GM23338 (cell line): Measurements from ENCODE around the gene SLC25A42. TPM values are rescaled to one million over a fixed set of nuclear protein-coding genes. Genes with fewer than 3 reads are reported as not detected.
"Not testable (repeated sequence)": the region's sequence is repeated elsewhere in the genome, so short reads cannot be mapped to it uniquely, and the experiment has no call there.

Experiments
- ATAC-seq: fragments of 200-7000 bp; cut with Tn5 transposase; 3 replicates; pipeline ENCODE4 v1.9.1; 2020
- DNase-seq: peaks from one replicate; pipeline ENCODE4 v3.0.0-alpha.2; 2015; ENCODE audit warnings: low spot score
- H2AFZ ChIP-seq: fragments of 200-600 bp; sonication (generic); 2 replicates; pipeline ENCODE4 v1.8.0; 2016; ENCODE audit warnings: antibody characterized with exemption, mild to moderate bottlenecking, moderate library complexity
- H3F3A ChIP-seq: fragments of 200-600 bp; sonication (generic); replicated peaks from 2 replicates; pipeline ENCODE4 v1.8.0; 2017; ENCODE audit warnings: antibody characterized with exemption, mixed run types, low read depth
- H3K27ac ChIP-seq: fragments of 200-600 bp; sonication (generic); 2 replicates; pipeline ENCODE4 v1.6.1; 2016; ENCODE audit warnings: low read depth
- H3K27me3 ChIP-seq: fragments of 200-600 bp; sonication (generic); 2 replicates; pipeline ENCODE4 v1.8.0; 2016; ENCODE audit warnings: mild to moderate bottlenecking, mixed run types, moderate library complexity; ENCODE audit not compliant: insufficient read depth
- H3K36me3 ChIP-seq: fragments of 200-600 bp; sonication (generic); 2 replicates; pipeline ENCODE4 v1.8.0; 2016; ENCODE audit warnings: mild to moderate bottlenecking; ENCODE audit not compliant: insufficient read depth
- H3K4me1 ChIP-seq: fragments of 200-600 bp; sonication (generic); 2 replicates; pipeline ENCODE4 v1.8.0; 2016; ENCODE audit warnings: mild to moderate bottlenecking, moderate library complexity; ENCODE audit not compliant: insufficient read depth
- H3K4me2 ChIP-seq: fragments of 200-600 bp; sonication (generic); 2 replicates; pipeline ENCODE4 v1.7.1; 2017; ENCODE audit warnings: mixed run types
- H3K4me3 ChIP-seq: fragments of 200-600 bp; sonication (generic); 2 replicates; pipeline ENCODE4 v1.6.1; 2016; ENCODE audit warnings: mixed run types
- H3K79me2 ChIP-seq: fragments of 200-600 bp; sonication (generic); replicated peaks from 2 replicates; pipeline ENCODE4 v1.8.0; 2017; ENCODE audit warnings: mild to moderate bottlenecking; ENCODE audit not compliant: insufficient read depth
- H3K9me2 ChIP-seq: fragments of 200-600 bp; sonication (generic); 2 replicates; pipeline ENCODE4 v1.8.0; 2017; ENCODE audit not compliant: insufficient read depth
- H4K20me1 ChIP-seq: fragments of 200-600 bp; sonication (generic); replicated peaks from 2 replicates; pipeline ENCODE4 v1.8.0; 2017; ENCODE audit warnings: mild to moderate bottlenecking; ENCODE audit not compliant: insufficient read depth
- H3K27ac Mint-ChIP-seq: 2 replicates; pipeline ENCODE4 v1.8.0; 2020; ENCODE audit warnings: inconsistent platforms, mild to moderate bottlenecking, moderate library complexity, mixed read lengths
- H3K27me3 Mint-ChIP-seq: 3 replicates; pipeline ENCODE4 v1.8.0; 2022; ENCODE audit warnings: low read depth, mild to moderate bottlenecking, moderate library complexity, mixed read lengths, inconsistent platforms; ENCODE audit not compliant: insufficient read depth, poor library complexity
- H3K36me3 Mint-ChIP-seq: 3 replicates; pipeline ENCODE4 v1.8.0; 2021; ENCODE audit warnings: low read depth, mild to moderate bottlenecking, inconsistent platforms, moderate library complexity, mixed read lengths
- H3K4me1 Mint-ChIP-seq: 3 replicates; pipeline ENCODE4 v1.8.0; 2020; ENCODE audit warnings: mild to moderate bottlenecking, inconsistent platforms, mixed read lengths
- H3K4me3 Mint-ChIP-seq: 3 replicates; pipeline ENCODE4 v1.8.0; 2021; ENCODE audit warnings: moderate library complexity, mild to moderate bottlenecking, inconsistent platforms, mixed read lengths
- H3K9me3 Mint-ChIP-seq: 3 replicates; pipeline ENCODE4 v1.8.0; 2020; ENCODE audit warnings: moderate library complexity, mild to moderate bottlenecking, inconsistent platforms, mixed read lengths
- CREB1 ChIP-seq: fragments of 250-450 bp; sonication (Bioruptor Pico); IDR thresholded peaks from 2 replicates; pipeline ENCODE4 v1.5.0; 2020; ENCODE audit warnings: low read depth, mild to moderate bottlenecking, moderate library complexity
- CTCF ChIP-seq, 2 experiments: fragments of 200-600 bp in 1 of 2; sonication (generic) in 1 of 2; conservative IDR thresholded peaks; 2 replicates each; pipeline versions ENCODE4 v1.5.1 to v1.6.1; 2016 to 2017; ENCODE audit warnings: antibody characterized with exemption in 2 of 2, low read depth in 2 of 2, mild to moderate bottlenecking in 2 of 2, moderate library complexity in 1 of 2
- ETS1 ChIP-seq: IDR thresholded peaks from 2 replicates; pipeline ENCODE4 v1.6.1; 2016; ENCODE audit warnings: antibody characterized with exemption
- EZH2 ChIP-seq: fragments of 200-600 bp; sonication (generic); IDR thresholded peaks from one replicate; pipeline ENCODE4 v1.8.0; 2017; ENCODE audit warnings: antibody characterized with exemption, mild to moderate bottlenecking, low read depth; ENCODE audit not compliant: unreplicated experiment
- EZH2phosphoT487 ChIP-seq: fragments of 200-600 bp; sonication (generic); IDR thresholded peaks from one replicate; pipeline ENCODE4 v1.8.1; 2018; ENCODE audit warnings: antibody characterized with exemption; ENCODE audit not compliant: unreplicated experiment
- JUNB ChIP-seq: IDR thresholded peaks from one replicate; pipeline ENCODE4 v1.6.1; 2016; ENCODE audit warnings: antibody characterized with exemption; ENCODE audit not compliant: unreplicated experiment
- NANOG ChIP-seq: IDR thresholded peaks from 2 replicates; pipeline ENCODE4 v1.6.1; 2016; ENCODE audit warnings: antibody characterized with exemption, borderline replicate concordance
- REST ChIP-seq: IDR thresholded peaks from one replicate; pipeline ENCODE4 v1.6.1; 2018; ENCODE audit warnings: antibody characterized with exemption; ENCODE audit not compliant: unreplicated experiment
- STAT1 ChIP-seq: IDR thresholded peaks from one replicate; pipeline ENCODE4 v1.6.1; 2016; ENCODE audit warnings: antibody characterized with exemption; ENCODE audit not compliant: unreplicated experiment
- ZNF114 ChIP-seq: fragments of 250-450 bp; sonication (Bioruptor Pico); IDR thresholded peaks from 2 replicates; pipeline ENCODE4 v1.5.0; 2020; ENCODE audit warnings: mild to moderate bottlenecking, moderate library complexity
- ZNF331 ChIP-seq: fragments of 250-450 bp; sonication (Bioruptor Pico); IDR thresholded peaks from 2 replicates; pipeline ENCODE4 v1.5.0; 2020; ENCODE audit warnings: low read depth, mild to moderate bottlenecking, moderate library complexity
- polyA plus RNA-seq: library from polyadenylated mRNA; unstranded; fragments of >200 nt; fragmentation: Nextera tagmentation; extraction: Ambion mirVana; gene quantifications from 2 replicates; pipeline ENCODE4 v1.2.1, GENCODE V29; 2016
- total RNA-seq: library from RNA; depleted of rRNA; stranded (reverse); fragments of >200 nt; shearing (Covaris generic); gene quantifications from 2 replicates; pipeline ENCODE4 v1.2.3, GENCODE V29; 2014

SLC25A42 gene
- total and polyA plus RNA-seq, 2 experiments from 2014 or later: 7.3 to 7.6 TPM

GRCh38 chr19:19146865-19147264 is 83.1 kb downstream of the SLC25A42 start:
- Histone ChIP-seq H3K4me2 (no peak overlapping the region), H2AFZ (no peak overlapping the region)

GRCh38 chr19:19147344-19147743 is 83.5 kb downstream of the SLC25A42 start:
- Mint-ChIP-seq H3K4me1 (no peaks in the 10 kb centered on the region), H3K27ac (no peak overlapping the region), H3K4me3 (no peak overlapping the region), H3K27me3 (peaks cover 15% of the 10 kb centered on the region), H3K36me3 (peaks cover 8% of the 10 kb centered on the region; the same call in 2 of the 3 replicates), H3K9me3 (no peaks in the 10 kb centered on the region)
- Histone ChIP-seq H3K27me3 (no peaks in the 10 kb centered on the region), H3K4me2 (no peak overlapping the region), H3K27ac (no peak overlapping the region), H3K4me1 (no peaks in the 10 kb centered on the region), H4K20me1 (no peaks in the 10 kb centered on the region), H2AFZ (no peak overlapping the region), H3K36me3 (no peaks in the 10 kb centered on the region), H3K4me3 (no peak overlapping the region), H3K79me2 (no peaks in the 10 kb centered on the region), H3K9me2 (no peaks in the 10 kb centered on the region), H3F3A (no peaks in the 10 kb centered on the region)
- no peak for ATAC-seq
- no peak for TF ChIP-seq REST
- no peak for TF ChIP-seq ZNF114 (CRISPR knock-in tag)
- TF ChIP-seq STAT1: no peak
- TF ChIP-seq NANOG: no peak
- no peak for TF ChIP-seq ETS1
- TF ChIP-seq CTCF (conservative IDR thresholded peaks at IDR 0.05; ENCODE audit: low read depth in 2 of 2): no peak
- TF ChIP-seq EZH2phosphoT487: no peak
- DNase-seq: no peak

More at GRCh38 chr19:19146865-19147264, 83.1 kb downstream of the SLC25A42 start:
- no peaks in the 10 kb centered on the region for H3K9me3 Mint-ChIP-seq
- no peaks in the 10 kb centered on the region for H3K4me1 Mint-ChIP-seq
- no peak for TF ChIP-seq ZNF114 (CRISPR knock-in tag)
- TF ChIP-seq CREB1 (CRISPR knock-in tag): no peak
- TF ChIP-seq EZH2: no peak
- TF ChIP-seq JUNB: no peak
- no peak for TF ChIP-seq ZNF331 (CRISPR knock-in tag)
- TF ChIP-seq NANOG: no peak
- Histone ChIP-seq H3K4me3 (no peak overlapping the region), H3K4me1 (no peaks in the 10 kb centered on the region), H3K27me3 (no peaks in the 10 kb centered on the region), H3K36me3 (no peaks in the 10 kb centered on the region), H3K79me2 (no peaks in the 10 kb centered on the region), H3K27ac (no peak overlapping the region), H3K9me2 (no peaks in the 10 kb centered on the region), H4K20me1 (no peaks in the 10 kb centered on the region), H3F3A (no peaks in the 10 kb centered on the region)
- peaks cover 18% of the 10 kb centered on the region for H3K27me3 Mint-ChIP-seq
- no peak for ATAC-seq
- peaks cover 8% of the 10 kb centered on the region; the same call in 2 of the 3 replicates for H3K36me3 Mint-ChIP-seq
- H3K4me3 Mint-ChIP-seq: no peak overlapping the region
- no peak overlapping the region for H3K27ac Mint-ChIP-seq
- DNase-seq: no peak

GRCh38 chr19:19148504-19148903 is 84.7 kb downstream of the SLC25A42 start:
- H3K4me3 ChIP-seq, H3K27me3 Mint-ChIP-seq, H3K27ac ChIP-seq, H3K27me3 ChIP-seq, ATAC-seq, H3K36me3 ChIP-seq, H3K9me2 ChIP-seq, H3K4me2 ChIP-seq, H3K4me1 ChIP-seq, H3K9me3 Mint-ChIP-seq, H3K36me3 Mint-ChIP-seq, H3K27ac Mint-ChIP-seq, H3F3A ChIP-seq, H3K79me2 ChIP-seq, H2AFZ ChIP-seq, DNase-seq, H4K20me1 ChIP-seq, H3K4me3 Mint-ChIP-seq, H3K4me1 Mint-ChIP-seq: not testable (repeated sequence)
